Osteocyte (in vitro differentiated cells): ENCODE results near the gene ZNF662. TPM values are rescaled to one million over a fixed set of nuclear protein-coding genes. Genes with fewer than 3 reads are reported as not detected.

Source experiments
- DNase-seq: peaks from one replicate; pipeline ENCODE4 v3.0.0; 2021; ENCODE audit warnings: mixed read lengths; ENCODE audit not compliant: unreplicated experiment; ENCODE audit errors: extremely low spot score
- H3K27ac Mint-ChIP-seq: one replicate; pipeline ENCODE4 v1.8.0; 2021; ENCODE audit warnings: mild to moderate bottlenecking, mixed read lengths; ENCODE audit not compliant: unreplicated experiment
- H3K27me3 Mint-ChIP-seq: one replicate; pipeline ENCODE4 v1.8.0; 2021; ENCODE audit warnings: mixed read lengths; ENCODE audit not compliant: unreplicated experiment
- H3K36me3 Mint-ChIP-seq: one replicate; pipeline ENCODE4 v1.8.0; 2021; ENCODE audit warnings: mixed read lengths; ENCODE audit not compliant: unreplicated experiment
- H3K4me1 Mint-ChIP-seq: one replicate; pipeline ENCODE4 v1.8.0; 2021; ENCODE audit warnings: mixed read lengths; ENCODE audit not compliant: unreplicated experiment
- H3K4me3 Mint-ChIP-seq: one replicate; pipeline ENCODE4 v1.8.0; 2021; ENCODE audit warnings: mild to moderate bottlenecking, moderate library complexity, mixed read lengths; ENCODE audit not compliant: unreplicated experiment
- H3K9me3 Mint-ChIP-seq: one replicate; pipeline ENCODE4 v1.8.0; 2021; ENCODE audit warnings: mixed read lengths; ENCODE audit not compliant: unreplicated experiment
- CTCF ChIP-seq: fragments of 200-600 bp; sonication (generic); IDR thresholded peaks from 2 replicates; pipeline ENCODE4 v1.5.0; 2021; ENCODE audit warnings: antibody characterized with exemption, mild to moderate bottlenecking, moderate library complexity
- total RNA-seq: library from RNA; stranded (reverse); gene quantifications from 2 replicates; pipeline ENCODE4 v1.2.1, GENCODE V29; 2021

The ZNF662 gene
- total RNA-seq, 1 donor from 2014 or later: not detected

- Mint-ChIP-seq H3K4me3 (no peak overlapping the region), H3K9me3 (no peaks in the 10 kb centered on the region), H3K4me1 (no peaks in the 10 kb centered on the region), H3K27ac (no peak overlapping the region), H3K27me3 (peaks cover 15% of the 10 kb centered on the region), H3K36me3 (no peaks in the 10 kb centered on the region)
- DNase-seq: no peak
- TF ChIP-seq CTCF: no peak
Observed at GRCh38 chr3:42868841-42869240, 37.1 kb upstream of the ZNF662 start.

- Mint-ChIP-seq H3K9me3 (no peaks in the 10 kb centered on the region), H3K27me3 (peaks cover 23% of the 10 kb centered on the region), H3K4me3 (no peak overlapping the region), H3K4me1 (no peaks in the 10 kb centered on the region), H3K27ac (no peak overlapping the region), H3K36me3 (no peaks in the 10 kb centered on the region)
- TF ChIP-seq CTCF: no peak
- DNase-seq: no peak
Observed at GRCh38 chr3:42871592-42872196, 34.2 kb upstream of the ZNF662 start.

GRCh38 chr3:42872718-42873117, 33.2 kb upstream of the ZNF662 start:
- H3K27ac Mint-ChIP-seq: no peak overlapping the region
- TF ChIP-seq CTCF: no peak
- H3K9me3 Mint-ChIP-seq: no peaks in the 10 kb centered on the region
- H3K36me3 Mint-ChIP-seq: no peaks in the 10 kb centered on the region
- no peaks in the 10 kb centered on the region for H3K4me1 Mint-ChIP-seq
- no peak for DNase-seq
- H3K4me3 Mint-ChIP-seq: no peak overlapping the region
- peaks cover 26% of the 10 kb centered on the region for H3K27me3 Mint-ChIP-seq

- TF ChIP-seq CTCF: no peak
- H3K4me3 Mint-ChIP-seq: no peak overlapping the region
- H3K27me3 Mint-ChIP-seq: peaks cover 30% of the 10 kb centered on the region
- no peaks in the 10 kb centered on the region for H3K9me3 Mint-ChIP-seq
- no peak for DNase-seq
- H3K27ac Mint-ChIP-seq: no peak overlapping the region
- no peaks in the 10 kb centered on the region for H3K36me3 Mint-ChIP-seq
- H3K4me1 Mint-ChIP-seq: no peaks in the 10 kb centered on the region
Observed at GRCh38 chr3:42873221-42873982, 32.5 kb upstream of the ZNF662 start.

GRCh38 chr3:42874749-42875148, 31.2 kb upstream of the ZNF662 start:
- Mint-ChIP-seq H3K4me1 (no peaks in the 10 kb centered on the region), H3K9me3 (no peaks in the 10 kb centered on the region), H3K27ac (no peak overlapping the region), H3K27me3 (peaks cover 39% of the 10 kb centered on the region), H3K36me3 (no peaks in the 10 kb centered on the region), H3K4me3 (no peak overlapping the region)
- DNase-seq: no peak
- no peak for TF ChIP-seq CTCF
